Measurements from ENCODE around the gene MLXIP. TPM values are rescaled to one million over a fixed set of nuclear protein-coding genes. Genes with fewer than 3 reads are reported as not detected.

Gene MLXIP
- polyA plus RNA-seq, 1 experiment = 5.8 TPM

- Histone ChIP-seq H3K9me3 (ENCODE audit: control insufficient read depth, insufficient read depth, low read length) (no peaks in the 10 kb centered on the region), H3K27me3 (ENCODE audit: control insufficient read depth, insufficient read depth, low read length) (no peaks in the 10 kb centered on the region), H3K27ac (ENCODE audit: low read depth, low read length) (peak overlapping the region; percentile 39), H3K4me3 (ENCODE audit: low read depth, low read length) (no peak overlapping the region)
- TF ChIP-seq CTCF (IDR thresholded peaks at IDR 0.05; ENCODE audit: low read depth, low read length) = no peak
- DNase-seq (ENCODE audit: low read depth, low spot score) = no peak
- ChIA-PET CTCF (no interaction called here), POLR2A (no interaction called here)
These were observed 15.7 kb downstream of the MLXIP start for GRCh38 chr12:122094137-122094734.

GRCh38 chr12:122094735-122095631 is 16.4 kb downstream of the MLXIP start:
- POLR2A ChIA-PET = interaction anchor here (0.5 to 2.3 kb wide), 3 partner anchors 14 to 175 kb away, joined by 3 to 8 read pairs (median 5); partner anchors contain the start of gene MLXIP
- no peak overlapping the region for H3K4me3 ChIP-seq (ENCODE audit: low read depth, low read length)
- peak overlapping the region; percentile 39 for H3K27ac ChIP-seq (ENCODE audit: low read depth, low read length)
- H3K27me3 ChIP-seq (ENCODE audit: control insufficient read depth, insufficient read depth, low read length) = no peaks in the 10 kb centered on the region
- CTCF ChIA-PET = no interaction called here
- no peaks in the 10 kb centered on the region for H3K9me3 ChIP-seq (ENCODE audit: control insufficient read depth, insufficient read depth, low read length)
- TF ChIP-seq CTCF (IDR thresholded peaks at IDR 0.05; ENCODE audit: low read depth, low read length) = no peak
- DNase-seq (ENCODE audit: low read depth, low spot score) = no peak

GRCh38 chr12:122096014-122096413 is 17.5 kb downstream of the MLXIP start:
- Histone ChIP-seq H3K4me3 (ENCODE audit: low read depth, low read length) (no peak overlapping the region), H3K27me3 (ENCODE audit: control insufficient read depth, insufficient read depth, low read length) (no peaks in the 10 kb centered on the region), H3K27ac (ENCODE audit: low read depth, low read length) (no peak overlapping the region), H3K9me3 (ENCODE audit: control insufficient read depth, insufficient read depth, low read length) (no peaks in the 10 kb centered on the region)
- ChIA-PET CTCF (no interaction called here), POLR2A (interaction anchor here (1.4 to 2.9 kb wide), 3 partner anchors 8 to 17 kb away, joined by 4 to 34 read pairs (median 8); partner anchors contain the start of gene MLXIP)
- no peak for TF ChIP-seq CTCF (IDR thresholded peaks at IDR 0.05; ENCODE audit: low read depth, low read length)
- DNase-seq (ENCODE audit: low read depth, low spot score) = no peak

GRCh38 chr12:122096591-122097149 is 18.1 kb downstream of the MLXIP start:
- POLR2A ChIA-PET = interaction anchor here (0.6 to 2.9 kb wide), 4 partner anchors 9 to 255 kb away, joined by 3 to 34 read pairs (median 6); partner anchors contain the start of gene MLXIP
- Histone ChIP-seq H3K9me3 (ENCODE audit: control insufficient read depth, insufficient read depth, low read length) (no peaks in the 10 kb centered on the region), H3K27me3 (ENCODE audit: control insufficient read depth, insufficient read depth, low read length) (no peaks in the 10 kb centered on the region), H3K27ac (ENCODE audit: low read depth, low read length) (peak overlapping the region; percentile 73), H3K4me3 (ENCODE audit: low read depth, low read length) (no peak overlapping the region)
- CTCF ChIA-PET = interaction anchor here (0.5 to 1.9 kb wide), 2 partner anchors 26 to 300 kb away, joined by 5 to 11 read pairs; no protein-coding TSS in a partner anchor
- DNase-seq (ENCODE audit: low read depth, low spot score) = no peak
- TF ChIP-seq CTCF (IDR thresholded peaks at IDR 0.05; ENCODE audit: low read depth, low read length) = no peak
